ENCODE data around the gene MLIP.

DNA sequence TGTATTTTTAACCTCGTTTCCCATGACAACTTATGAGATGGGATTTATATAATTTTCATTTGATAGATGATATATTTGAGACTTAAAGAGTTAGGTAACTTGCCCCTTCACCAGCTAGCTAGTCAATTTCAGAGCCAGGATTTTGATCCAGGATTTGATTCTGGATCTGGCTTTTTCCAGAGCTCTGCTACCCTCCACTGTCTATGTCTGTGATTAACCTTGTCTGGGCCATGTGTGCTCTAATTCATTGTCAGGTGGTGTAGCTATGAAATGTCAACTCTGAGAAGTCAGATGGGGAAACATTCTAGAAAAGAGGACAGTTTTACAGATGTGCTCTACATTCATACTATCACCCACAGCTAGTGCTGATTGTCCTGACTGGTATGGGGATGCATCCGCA is 42.5 kb upstream of the MLIP start:
- TF ChIP-seq, protein P1, sequence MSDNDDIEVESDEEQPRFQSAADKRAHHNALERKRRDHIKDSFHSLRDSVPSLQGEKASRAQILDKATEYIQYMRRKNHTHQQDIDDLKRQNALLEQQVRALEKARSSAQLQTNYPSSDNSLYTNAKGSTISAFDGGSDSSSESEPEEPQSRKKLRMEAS (IDR thresholded peaks at IDR 0.05), result no peak
- TF ChIP-seq RFX5 (IDR thresholded peaks at IDR 0.05) (no peak), POLR2A (IDR thresholded peaks at IDR 0.05; ENCODE audit: low read length) (no peak), EP300 (IDR thresholded peaks at IDR 0.05) (no peak), KDM1A (IDR thresholded peaks at IDR 0.05; ENCODE audit: low read depth) (no peak), RAD21 (conservative IDR thresholded peaks at IDR 0.05 in 1 of 2, IDR thresholded peaks at IDR 0.05 in 1 of 2) (no peak), NPAS2 (CRISPR knock-in tag; IDR thresholded peaks at IDR 0.05; ENCODE audit: borderline replicate concordance) (no peak), BHLHE40 (IDR thresholded peaks at IDR 0.05; ENCODE audit: low read depth, low read length) (no peak), SMC3 (IDR thresholded peaks at IDR 0.05) (no peak), CBX8 (IDR thresholded peaks at IDR 0.05) (no peak)
- TF ChIP-seq, protein P2, sequence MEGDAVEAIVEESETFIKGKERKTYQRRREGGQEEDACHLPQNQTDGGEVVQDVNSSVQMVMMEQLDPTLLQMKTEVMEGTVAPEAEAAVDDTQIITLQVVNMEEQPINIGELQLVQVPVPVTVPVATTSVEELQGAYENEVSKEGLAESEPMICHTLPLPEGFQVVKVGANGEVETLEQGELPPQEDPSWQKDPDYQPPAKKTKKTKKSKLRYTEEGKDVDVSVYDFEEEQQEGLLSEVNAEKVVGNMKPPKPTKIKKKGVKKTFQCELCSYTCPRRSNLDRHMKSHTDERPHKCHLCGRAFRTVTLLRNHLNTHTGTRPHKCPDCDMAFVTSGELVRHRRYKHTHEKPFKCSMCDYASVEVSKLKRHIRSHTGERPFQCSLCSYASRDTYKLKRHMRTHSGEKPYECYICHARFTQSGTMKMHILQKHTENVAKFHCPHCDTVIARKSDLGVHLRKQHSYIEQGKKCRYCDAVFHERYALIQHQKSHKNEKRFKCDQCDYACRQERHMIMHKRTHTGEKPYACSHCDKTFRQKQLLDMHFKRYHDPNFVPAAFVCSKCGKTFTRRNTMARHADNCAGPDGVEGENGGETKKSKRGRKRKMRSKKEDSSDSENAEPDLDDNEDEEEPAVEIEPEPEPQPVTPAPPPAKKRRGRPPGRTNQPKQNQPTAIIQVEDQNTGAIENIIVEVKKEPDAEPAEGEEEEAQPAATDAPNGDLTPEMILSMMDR (IDR thresholded peaks at IDR 0.05), result no peak
- TF ChIP-seq, protein P3, sequence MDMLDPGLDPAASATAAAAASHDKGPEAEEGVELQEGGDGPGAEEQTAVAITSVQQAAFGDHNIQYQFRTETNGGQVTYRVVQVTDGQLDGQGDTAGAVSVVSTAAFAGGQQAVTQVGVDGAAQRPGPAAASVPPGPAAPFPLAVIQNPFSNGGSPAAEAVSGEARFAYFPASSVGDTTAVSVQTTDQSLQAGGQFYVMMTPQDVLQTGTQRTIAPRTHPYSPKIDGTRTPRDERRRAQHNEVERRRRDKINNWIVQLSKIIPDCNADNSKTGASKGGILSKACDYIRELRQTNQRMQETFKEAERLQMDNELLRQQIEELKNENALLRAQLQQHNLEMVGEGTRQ (IDR thresholded peaks at IDR 0.05), result no peak
- TF ChIP-seq, protein P4, sequence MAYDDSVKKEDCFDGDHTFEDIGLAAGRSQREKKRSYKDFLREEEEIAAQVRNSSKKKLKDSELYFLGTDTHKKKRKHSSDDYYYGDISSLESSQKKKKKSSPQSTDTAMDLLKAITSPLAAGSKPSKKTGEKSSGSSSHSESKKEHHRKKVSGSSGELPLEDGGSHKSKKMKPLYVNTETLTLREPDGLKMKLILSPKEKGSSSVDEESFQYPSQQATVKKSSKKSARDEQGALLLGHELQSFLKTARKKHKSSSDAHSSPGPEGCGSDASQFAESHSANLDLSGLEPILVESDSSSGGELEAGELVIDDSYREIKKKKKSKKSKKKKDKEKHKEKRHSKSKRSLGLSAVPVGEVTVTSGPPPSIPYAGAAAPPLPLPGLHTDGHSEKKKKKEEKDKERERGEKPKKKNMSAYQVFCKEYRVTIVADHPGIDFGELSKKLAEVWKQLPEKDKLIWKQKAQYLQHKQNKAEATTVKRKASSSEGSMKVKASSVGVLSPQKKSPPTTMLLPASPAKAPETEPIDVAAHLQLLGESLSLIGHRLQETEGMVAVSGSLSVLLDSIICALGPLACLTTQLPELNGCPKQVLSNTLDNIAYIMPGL (CRISPR knock-in tag; IDR thresholded peaks at IDR 0.05; ENCODE audit: borderline replicate concordance), result no peak
